ENCODE measurements around the gene OR2W3. TPM values are rescaled to one million over a fixed set of nuclear protein-coding genes. Genes with fewer than 3 reads are reported as not detected.
A peak's percentile ranks its signal among the peaks of the same experiment; 100 is the strongest.

OR2W3 gene
- polyA plus RNA-seq, 1 donor from 2014 or later: not detected

DNA sequence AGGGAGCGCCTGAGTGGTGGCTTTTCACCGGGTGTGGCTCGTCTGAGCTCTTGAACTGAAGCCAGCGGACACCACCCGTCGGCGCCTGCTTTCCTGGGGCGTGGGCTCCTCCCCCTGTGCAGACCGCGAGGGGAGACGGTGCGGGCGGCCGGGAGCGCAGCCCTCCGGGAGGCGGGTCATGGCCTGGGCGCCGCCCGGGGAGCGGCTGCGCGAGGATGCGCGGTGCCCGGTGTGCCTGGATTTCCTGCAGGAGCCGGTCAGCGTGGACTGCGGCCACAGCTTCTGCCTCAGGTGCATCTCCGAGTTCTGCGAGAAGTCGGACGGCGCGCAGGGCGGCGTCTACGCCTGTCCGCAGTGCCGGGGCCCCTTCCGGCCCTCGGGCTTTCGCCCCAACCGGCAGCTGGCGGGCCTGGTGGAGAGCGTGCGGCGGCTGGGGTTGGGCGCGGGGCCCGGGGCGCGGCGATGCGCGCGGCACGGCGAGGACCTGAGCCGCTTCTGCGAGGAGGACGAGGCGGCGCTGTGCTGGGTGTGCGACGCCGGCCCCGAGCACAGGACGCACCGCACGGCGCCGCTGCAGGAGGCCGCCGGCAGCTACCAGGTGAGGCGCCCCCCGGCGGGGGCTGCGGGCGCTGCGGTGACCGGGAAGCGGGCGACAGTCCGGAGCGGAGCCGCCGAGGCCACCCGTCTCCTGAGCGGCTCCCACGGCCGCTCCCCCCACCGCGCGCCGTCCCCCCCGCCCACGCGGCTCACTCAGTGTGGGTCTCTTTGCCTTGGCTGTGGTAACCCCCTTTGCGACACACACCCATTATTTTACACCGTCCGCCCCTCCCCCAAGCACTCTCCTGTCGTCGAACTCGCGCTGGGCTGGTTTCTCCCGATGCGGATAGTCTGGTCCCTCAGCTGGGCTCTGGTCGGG, 38.1 kb upstream of the OR2W3 start, which contains the start of gene TRIM58:
Gene TRIM58, plus strand, starts transcription at position 119 of the 916 bp plus-strand sequence. Its CDS starts 60 bp downstream, at position 179.
- peak within 1 kb of the TSS; percentile 57 for H3K4me3 ChIP-seq (ENCODE audit: low read length)
- no peak within 1 kb of the TSS for H3K9ac ChIP-seq (ENCODE audit: low read length)
- H3K9me2 ChIP-seq (ENCODE audit: insufficient read depth, low read length): no peaks in the 10 kb centered on the region
- TF ChIP-seq SMC3 (conservative IDR thresholded peaks at IDR 0.05; ENCODE audit: poor library complexity) (no peak), TAF1 (IDR thresholded peaks at IDR 0.05; ENCODE audit: low read depth) (no peak), EP300 (conservative IDR thresholded peaks at IDR 0.05; ENCODE audit: poor library complexity, severe bottlenecking) (no peak), EZH2 (IDR thresholded peaks at IDR 0.05; ENCODE audit: borderline replicate concordance, insufficient read depth, low read length, poor library complexity, severe bottlenecking) (no peak), CTCF (IDR thresholded peaks at IDR 0.05; ENCODE audit: poor library complexity, severe bottlenecking) (no peak), RAD21 (conservative IDR thresholded peaks at IDR 0.05) (no peak), POLR2AphosphoS5 (IDR thresholded peaks at IDR 0.05) (no peak), MXI1 (conservative IDR thresholded peaks at IDR 0.05; ENCODE audit: poor library complexity, severe bottlenecking) (no peak)
- TF ChIP-seq, protein P1, sequence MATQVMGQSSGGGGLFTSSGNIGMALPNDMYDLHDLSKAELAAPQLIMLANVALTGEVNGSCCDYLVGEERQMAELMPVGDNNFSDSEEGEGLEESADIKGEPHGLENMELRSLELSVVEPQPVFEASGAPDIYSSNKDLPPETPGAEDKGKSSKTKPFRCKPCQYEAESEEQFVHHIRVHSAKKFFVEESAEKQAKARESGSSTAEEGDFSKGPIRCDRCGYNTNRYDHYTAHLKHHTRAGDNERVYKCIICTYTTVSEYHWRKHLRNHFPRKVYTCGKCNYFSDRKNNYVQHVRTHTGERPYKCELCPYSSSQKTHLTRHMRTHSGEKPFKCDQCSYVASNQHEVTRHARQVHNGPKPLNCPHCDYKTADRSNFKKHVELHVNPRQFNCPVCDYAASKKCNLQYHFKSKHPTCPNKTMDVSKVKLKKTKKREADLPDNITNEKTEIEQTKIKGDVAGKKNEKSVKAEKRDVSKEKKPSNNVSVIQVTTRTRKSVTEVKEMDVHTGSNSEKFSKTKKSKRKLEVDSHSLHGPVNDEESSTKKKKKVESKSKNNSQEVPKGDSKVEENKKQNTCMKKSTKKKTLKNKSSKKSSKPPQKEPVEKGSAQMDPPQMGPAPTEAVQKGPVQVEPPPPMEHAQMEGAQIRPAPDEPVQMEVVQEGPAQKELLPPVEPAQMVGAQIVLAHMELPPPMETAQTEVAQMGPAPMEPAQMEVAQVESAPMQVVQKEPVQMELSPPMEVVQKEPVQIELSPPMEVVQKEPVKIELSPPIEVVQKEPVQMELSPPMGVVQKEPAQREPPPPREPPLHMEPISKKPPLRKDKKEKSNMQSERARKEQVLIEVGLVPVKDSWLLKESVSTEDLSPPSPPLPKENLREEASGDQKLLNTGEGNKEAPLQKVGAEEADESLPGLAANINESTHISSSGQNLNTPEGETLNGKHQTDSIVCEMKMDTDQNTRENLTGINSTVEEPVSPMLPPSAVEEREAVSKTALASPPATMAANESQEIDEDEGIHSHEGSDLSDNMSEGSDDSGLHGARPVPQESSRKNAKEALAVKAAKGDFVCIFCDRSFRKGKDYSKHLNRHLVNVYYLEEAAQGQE (IDR thresholded peaks at IDR 0.05; ENCODE audit: borderline replicate concordance): no peak
- H3K79me2 ChIP-seq (replicated peaks; ENCODE audit: insufficient read depth, low read length): no peaks in the 10 kb centered on the region
- no peak within 1 kb of the TSS for H2AFZ ChIP-seq (ENCODE audit: low read depth, low read length)
- H3K27ac ChIP-seq (ENCODE audit: low read length): no peak within 1 kb of the TSS
- H4K20me1 ChIP-seq (ENCODE audit: insufficient read depth): no peaks in the 10 kb centered on the region
- H3F3A ChIP-seq (ENCODE audit: insufficient read depth, low read length, poor library complexity, severe bottlenecking): no peaks in the 10 kb centered on the region
- no peaks in the 10 kb centered on the region for H3K27me3 ChIP-seq (ENCODE audit: insufficient read depth, low read depth, low read length)
- H3K9me3 ChIP-seq (ENCODE audit: low read length): no peaks in the 10 kb centered on the region
- no peak within 1 kb of the TSS for H3K4me2 ChIP-seq (ENCODE audit: low read length)
- no peaks in the 10 kb centered on the region for H3K36me3 ChIP-seq (ENCODE audit: insufficient read depth, low read length)

DNA sequence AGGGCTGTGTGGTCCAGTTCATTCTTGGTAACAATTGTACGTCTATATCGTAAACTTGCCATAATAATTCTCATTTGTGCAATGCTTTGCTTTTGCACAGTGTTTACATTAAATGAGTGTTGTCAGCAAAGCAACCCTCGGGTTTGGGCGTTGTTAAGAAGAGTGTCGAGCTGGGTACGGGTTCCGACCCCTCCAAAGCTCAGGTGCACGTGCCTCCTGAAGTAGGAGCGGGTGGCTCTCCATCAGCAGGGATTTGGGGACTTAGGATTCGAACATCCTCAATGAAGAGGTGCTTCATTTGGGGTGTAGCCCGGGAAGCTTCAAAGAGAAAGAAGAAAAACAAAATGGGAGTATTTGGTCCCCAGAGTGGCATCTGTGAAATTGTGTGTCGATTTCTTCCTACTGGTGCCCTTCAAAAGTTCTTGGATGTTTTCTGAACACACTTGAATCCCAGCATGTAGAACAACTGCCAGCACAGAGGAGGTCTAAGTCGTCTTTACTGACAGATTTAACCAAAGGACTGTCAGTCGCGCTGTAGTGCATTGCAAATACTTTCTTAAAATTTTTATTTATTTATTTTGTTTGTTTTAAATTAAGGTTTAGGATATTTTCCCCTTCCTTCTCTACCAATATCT, 37.3 kb upstream of the OR2W3 start:
- Histone ChIP-seq H4K20me1 (ENCODE audit: insufficient read depth) (no peaks in the 10 kb centered on the region), H2AFZ (ENCODE audit: low read depth, low read length) (no peak overlapping the region), H3F3A (ENCODE audit: insufficient read depth, low read length, poor library complexity, severe bottlenecking) (no peaks in the 10 kb centered on the region), H3K9me3 (ENCODE audit: low read length) (no peaks in the 10 kb centered on the region), H3K27me3 (ENCODE audit: insufficient read depth, low read depth, low read length) (no peaks in the 10 kb centered on the region), H3K36me3 (ENCODE audit: insufficient read depth, low read length) (no peaks in the 10 kb centered on the region), H3K9ac (ENCODE audit: low read length) (no peak overlapping the region), H3K4me3 (ENCODE audit: low read length) (peak overlapping the region; percentile 55), H3K79me2 (replicated peaks; ENCODE audit: insufficient read depth, low read length) (no peaks in the 10 kb centered on the region), H3K9me2 (ENCODE audit: insufficient read depth, low read length) (no peaks in the 10 kb centered on the region), H3K27ac (ENCODE audit: low read length) (no peak overlapping the region), H3K4me2 (ENCODE audit: low read length) (no peak overlapping the region)
- TF ChIP-seq SMC3 (conservative IDR thresholded peaks at IDR 0.05; ENCODE audit: poor library complexity): no peak
- TF ChIP-seq TAF1 (IDR thresholded peaks at IDR 0.05; ENCODE audit: low read depth): no peak
- no peak for TF ChIP-seq CTCF (IDR thresholded peaks at IDR 0.05; ENCODE audit: poor library complexity, severe bottlenecking)
- TF ChIP-seq EP300 (conservative IDR thresholded peaks at IDR 0.05; ENCODE audit: poor library complexity, severe bottlenecking): no peak
- TF ChIP-seq, protein P1 (IDR thresholded peaks at IDR 0.05; ENCODE audit: borderline replicate concordance): no peak
- TF ChIP-seq POLR2AphosphoS5 (IDR thresholded peaks at IDR 0.05): no peak
- TF ChIP-seq EZH2 (IDR thresholded peaks at IDR 0.05; ENCODE audit: borderline replicate concordance, insufficient read depth, low read length, poor library complexity, severe bottlenecking): no peak
- no peak for TF ChIP-seq MXI1 (conservative IDR thresholded peaks at IDR 0.05; ENCODE audit: poor library complexity, severe bottlenecking)
- TF ChIP-seq RAD21 (conservative IDR thresholded peaks at IDR 0.05): no peak
